B cell (primary cell): ENCODE data around the gene SRRM3. TPM values are rescaled to one million over a fixed set of nuclear protein-coding genes. Genes with fewer than 3 reads are reported as not detected.

Experiments
- ATAC-seq: fragments of 200-7000 bp; cut with Tn5 transposase; one replicate; pipeline ENCODE4 v1.10.0; 2021; ENCODE audit warnings: low read depth, mild to moderate bottlenecking, moderate number of reproducible peaks, moderate library complexity
- CTCF ChIA-PET: fragments of 350-600 bp; sonication (Branson Sonifier 250); formaldehyde crosslinking; loops from one replicate; lab custom pipeline; 2021; ENCODE audit warnings: antibody characterized with exemption, inconsistent platforms; lab: Charles Lee
- POLR2A ChIA-PET: fragments of 350-600 bp; sonication (Branson Sonifier 250); formaldehyde crosslinking; loops from one replicate; lab custom pipeline; 2021; ENCODE audit warnings: antibody characterized with exemption; lab: Charles Lee
- DNase-seq: peaks from one replicate; pipeline ENCODE4 v3.0.0; 2013
- H2AFZ ChIP-seq: 2 replicates; pipeline ENCODE4 v1.6.1; 2012; ENCODE audit warnings: mild to moderate bottlenecking, low read depth, low read length; ENCODE audit not compliant: insufficient read depth, poor library complexity, severe bottlenecking
- H3K27ac ChIP-seq, 2 donors: 1 replicate in 1 of 2; 2 replicates in 1 of 2; pipeline ENCODE4 v1.5.1; 2012 to 2013; ENCODE audit warnings: low read length in 2 of 2, mild to moderate bottlenecking in 2 of 2, moderate library complexity in 1 of 2
- H3K27me3 ChIP-seq, 4 experiments: fragments of 200-600 bp in 1 of 4; sonication (generic) in 1 of 4; replicated peaks in 1 of 4; 1 replicate in 2 of 4; 2 replicates in 2 of 4; pipeline versions ENCODE4 v1.6.1 to v1.7.0; 2013 to 2016; ENCODE audit warnings: low read length in 3 of 4, mild to moderate bottlenecking in 2 of 4, mixed read lengths in 1 of 4, moderate library complexity in 1 of 4; ENCODE audit not compliant: insufficient read depth in 4 of 4, control insufficient read depth in 3 of 4; ENCODE audit errors: control extremely low read depth in 1 of 4
- H3K36me3 ChIP-seq, 2 experiments: replicated peaks in 1 of 2; 1 replicate in 1 of 2; 2 replicates in 1 of 2; pipeline versions ENCODE4 v1.6.1 to v1.7.1; 2013; ENCODE audit warnings: low read length in 1 of 2; ENCODE audit not compliant: insufficient read depth in 2 of 2, control insufficient read depth in 1 of 2; ENCODE audit errors: control extremely low read depth in 1 of 2, extremely low read depth in 1 of 2
- H3K4me1 ChIP-seq, 2 donors: fragments of 200-600 bp in 1 of 2; sonication (generic) in 1 of 2; 1 replicate in 1 of 2; 2 replicates in 1 of 2; pipeline versions ENCODE4 v1.5.1 to v1.6.1; 2013 to 2017; ENCODE audit warnings: low read length in 2 of 2; ENCODE audit not compliant: control insufficient read depth in 2 of 2, insufficient read depth in 2 of 2
- H3K4me2 ChIP-seq: replicated peaks from 2 replicates; pipeline ENCODE3; 2012; ENCODE audit warnings: mild to moderate bottlenecking, low read depth, low read length; ENCODE audit not compliant: poor library complexity, severe bottlenecking
- H3K4me3 ChIP-seq, 5 experiments: fragments of 200-600 bp in 1 of 5; sonication (generic) in 1 of 5; 1 replicate in 3 of 5; 2 replicates in 2 of 5; pipeline versions ENCODE4 v1.5.1 to v1.7.0; 2011 to 2016; ENCODE audit warnings: low read length in 4 of 5, mild to moderate bottlenecking in 4 of 5, low read depth in 2 of 5, control low read depth in 1 of 5, moderate library complexity in 1 of 5; ENCODE audit not compliant: insufficient read depth in 1 of 5; ENCODE audit errors: control extremely low read depth in 1 of 5, extremely low read depth in 1 of 5
- H3K79me2 ChIP-seq: fragments of 200-600 bp; sonication (generic); one replicate; pipeline ENCODE4 v1.6.0; 2016; ENCODE audit warnings: low read length; ENCODE audit not compliant: control insufficient read depth, insufficient read depth
- H3K9ac ChIP-seq: fragments of 200-600 bp; sonication (generic); 2 replicates; pipeline ENCODE4 v1.6.1; 2017; ENCODE audit warnings: mild to moderate bottlenecking, low read length, moderate library complexity
- H3K9me3 ChIP-seq, 3 donors: one replicate each; pipeline versions ENCODE4 v1.6.1 to v1.7.1; 2013; ENCODE audit warnings: low read length in 2 of 3; ENCODE audit not compliant: control insufficient read depth in 2 of 3, insufficient read depth in 1 of 3; ENCODE audit errors: control extremely low read depth in 1 of 3
- H4K20me1 ChIP-seq: 2 replicates; pipeline ENCODE4 v1.6.0; 2012; ENCODE audit warnings: mild to moderate bottlenecking, low read length; ENCODE audit not compliant: insufficient read depth, control insufficient read depth, poor library complexity, severe bottlenecking
- H3K27ac Mint-ChIP-seq: one replicate; pipeline ENCODE4 v1.8.0; 2021; ENCODE audit warnings: mixed read lengths
- H3K27me3 Mint-ChIP-seq: one replicate; pipeline ENCODE4 v1.8.0; 2021; ENCODE audit warnings: mixed read lengths
- H3K4me1 Mint-ChIP-seq: one replicate; pipeline ENCODE4 v1.8.0; 2021; ENCODE audit warnings: mixed read lengths
- H3K4me3 Mint-ChIP-seq: one replicate; pipeline ENCODE4 v1.8.0; 2021; ENCODE audit warnings: mixed read lengths
- H3K9me3 Mint-ChIP-seq: one replicate; pipeline ENCODE4 v1.8.0; 2022; ENCODE audit warnings: mixed read lengths; ENCODE audit not compliant: insufficient read depth
- EZH2 ChIP-seq: IDR thresholded peaks from 2 replicates; pipeline ENCODE4 v1.6.1; 2012; ENCODE audit warnings: borderline replicate concordance, low read depth, mild to moderate bottlenecking, moderate library complexity, low read length; ENCODE audit not compliant: insufficient read depth, poor library complexity, severe bottlenecking
- WGBS: methylation state at CpG from one replicate; pipeline ENCODE4 v1.1.5; 2013; ENCODE audit warnings: missing lambda C conversion rate; ENCODE audit not compliant: insufficient coverage; 5-methylcytosine and 5-hydroxymethylcytosine counted together
- intact Hi-C: fragments of 100-400 bp; cut with micrococcal nuclease; formaldehyde crosslinking; loops from one replicate; pipeline ENCODE4 v1.10.0; 2022
- polyA plus RNA-seq: library from polyadenylated mRNA; depleted of rRNA; stranded (reverse); fragments of >200 nt; gene quantifications from 2 replicates; pipeline ENCODE4 v1.2.3, GENCODE V29; 2012
- total RNA-seq, 2 donors: library from RNA; stranded (reverse); fragments of 120-200 nt in 1 of 2; gene quantifications; 1 replicate in 1 of 2; 2 replicates in 1 of 2; pipeline versions ENCODE4 v1.2.3 to v1.2.4, GENCODE V29; 2013 to 2022
- TF ChIP-seq, protein P1 (sequence below): fragments of 200-600 bp; IDR thresholded peaks from one replicate; pipeline ENCODE4 v1.8.0; 2022; ENCODE audit warnings: antibody characterized with exemption, mild to moderate bottlenecking

Gene SRRM3
- total and polyA plus RNA-seq, 2 donors (not counting 1 experiment from before 2014, with no cell fraction given): not detected

DNA sequence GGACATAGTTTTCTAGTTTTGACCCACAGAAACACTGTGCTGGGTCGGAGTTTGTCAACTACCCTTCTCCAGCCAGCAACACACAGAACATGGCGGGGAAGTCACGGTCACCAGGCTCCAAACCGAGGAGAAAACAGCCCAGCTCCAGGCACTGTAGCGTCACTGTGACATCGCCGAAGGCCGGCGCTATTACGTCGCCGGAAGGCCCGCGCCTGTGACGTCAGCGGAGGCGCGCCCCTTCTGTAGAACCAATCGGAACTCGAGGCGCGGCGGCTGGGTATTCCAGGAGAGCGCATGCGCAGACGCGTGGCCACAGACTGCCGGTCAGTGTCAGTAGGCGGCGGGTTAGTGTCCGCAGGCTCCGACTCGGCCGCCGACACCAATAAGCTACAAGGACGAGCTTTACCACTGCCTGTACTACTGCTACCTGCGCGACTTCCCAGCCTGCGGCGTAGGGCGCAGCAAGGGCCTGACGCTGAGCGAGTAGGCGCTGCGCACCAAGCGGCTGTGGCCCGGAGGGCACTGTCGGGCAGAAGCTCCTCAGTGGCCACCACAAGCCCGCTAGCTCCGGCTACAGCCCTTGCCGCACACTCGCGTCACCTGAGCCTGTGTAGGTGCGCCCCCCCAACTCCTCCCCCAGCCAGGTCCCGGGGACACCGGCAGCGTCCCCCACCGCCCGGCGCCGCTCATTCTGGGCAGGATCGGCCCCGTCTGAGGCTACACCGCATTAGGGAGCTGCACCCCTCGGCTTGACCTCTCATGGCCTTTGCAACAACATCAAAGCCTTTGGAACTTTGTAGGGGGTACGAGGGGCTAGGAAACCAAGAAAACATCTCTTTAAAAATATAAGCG, 35.1 kb upstream of the SRRM3 start:
- Histone ChIP-seq H3K36me3 (no peaks in the 10 kb centered on the region), H3K4me3 (peak overlapping the region in 4 of 5 experiments; percentile 64 to 85 (median 82)), H3K9ac (peak overlapping the region; percentile 87), H4K20me1 (no peaks in the 10 kb centered on the region), H3K27me3 (no peaks in the 10 kb centered on the region), H3K79me2 (no peaks in the 10 kb centered on the region), H3K27ac (peak overlapping the region; percentile 75 to 81), H3K4me1 (peaks cover 0 to 10% of the 10 kb centered on the region in 2 donors), H3K4me2 (peak overlapping the region; percentile 79), H3K9me3 (no peaks in the 10 kb centered on the region), H2AFZ (peak overlapping the region; percentile 92)
- Mint-ChIP-seq H3K9me3 (no peaks in the 10 kb centered on the region), H3K27ac (peak overlapping the region; percentile 71), H3K4me3 (peak overlapping the region; percentile 89), H3K27me3 (no peaks in the 10 kb centered on the region), H3K4me1 (peaks cover 4% of the 10 kb centered on the region)
- intact Hi-C loops: loop anchor here (5.0 kb wide), 1 partner anchor 119 kb away; the partner anchor contains the start of genes MDH2 and STYXL1
- TF ChIP-seq EZH2: no peak
- TF ChIP-seq, protein P1, sequence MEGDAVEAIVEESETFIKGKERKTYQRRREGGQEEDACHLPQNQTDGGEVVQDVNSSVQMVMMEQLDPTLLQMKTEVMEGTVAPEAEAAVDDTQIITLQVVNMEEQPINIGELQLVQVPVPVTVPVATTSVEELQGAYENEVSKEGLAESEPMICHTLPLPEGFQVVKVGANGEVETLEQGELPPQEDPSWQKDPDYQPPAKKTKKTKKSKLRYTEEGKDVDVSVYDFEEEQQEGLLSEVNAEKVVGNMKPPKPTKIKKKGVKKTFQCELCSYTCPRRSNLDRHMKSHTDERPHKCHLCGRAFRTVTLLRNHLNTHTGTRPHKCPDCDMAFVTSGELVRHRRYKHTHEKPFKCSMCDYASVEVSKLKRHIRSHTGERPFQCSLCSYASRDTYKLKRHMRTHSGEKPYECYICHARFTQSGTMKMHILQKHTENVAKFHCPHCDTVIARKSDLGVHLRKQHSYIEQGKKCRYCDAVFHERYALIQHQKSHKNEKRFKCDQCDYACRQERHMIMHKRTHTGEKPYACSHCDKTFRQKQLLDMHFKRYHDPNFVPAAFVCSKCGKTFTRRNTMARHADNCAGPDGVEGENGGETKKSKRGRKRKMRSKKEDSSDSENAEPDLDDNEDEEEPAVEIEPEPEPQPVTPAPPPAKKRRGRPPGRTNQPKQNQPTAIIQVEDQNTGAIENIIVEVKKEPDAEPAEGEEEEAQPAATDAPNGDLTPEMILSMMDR: no peak
- WGBS: 3% methylated on average over 55 of the region's 67 CpGs
- POLR2A ChIA-PET: interaction anchor here (0.6 kb wide), 3 partner anchors 170 to 390 kb away, joined by 3 to 12 read pairs (median 11); partner anchors contain the start of gene YWHAG
- DNase-seq (peak; percentile 95), ATAC-seq (peak; percentile 84)
- CTCF ChIA-PET: interaction anchor here (1.6 to 2.5 kb wide), 2 partner anchors 11 to 147 kb away, joined by 5 to 13 read pairs; no protein-coding TSS in a partner anchor
